Urinary bladder (tissue), 4 donors: Measurements from ENCODE around the gene ZMYM4. TPM values are rescaled to one million over a fixed set of nuclear protein-coding genes. Genes with fewer than 3 reads are reported as not detected.
A peak's percentile ranks its signal among the peaks of the same experiment; 100 is the strongest.

Experiments used
- DNase-seq: peaks from one replicate; pipeline ENCODE4 v3.0.0-alpha.2; 2015; ENCODE audit errors: extremely low spot score
- H3K27ac ChIP-seq: one replicate; pipeline ENCODE4 v1.5.1; 2013; ENCODE audit warnings: low read depth, mild to moderate bottlenecking, moderate library complexity
- H3K36me3 ChIP-seq: one replicate; pipeline ENCODE4 v1.6.1; 2013; ENCODE audit warnings: mild to moderate bottlenecking, moderate library complexity; ENCODE audit not compliant: insufficient read depth
- H3K4me1 ChIP-seq: one replicate; pipeline ENCODE4 v1.6.1; 2013; ENCODE audit warnings: mild to moderate bottlenecking, moderate library complexity; ENCODE audit not compliant: insufficient read depth
- H3K4me3 ChIP-seq: one replicate; pipeline ENCODE4 v1.5.1; 2013; ENCODE audit warnings: low read depth, low read length
- WGBS: extraction: QIAGEN DNeasy Blood & Tissue Kit; methylation state at CpG from one replicate; pipeline ENCODE4 v1.1.7; 2013; 5-methylcytosine and 5-hydroxymethylcytosine counted together
- polyA plus RNA-seq: library from polyadenylated mRNA; stranded (reverse); fragments of 200-250 nt; gene quantifications from one replicate; pipeline ENCODE4 v1.2.3, GENCODE V29; 2013
- total RNA-seq: library from RNA; depleted of rRNA; stranded (reverse); fragments of >200 nt; gene quantifications from one replicate; pipeline ENCODE4 v1.2.3, GENCODE V29; 2014
- donor health status: healthy with polysubstance abuse.
- donor health status: healthy.

The ZMYM4 gene
- total and polyA plus RNA-seq, 2 donors: 14.1 to 75.3 TPM

GRCh38 chr1:35285771-35286606, 17.5 kb downstream of the ZMYM4 start:
- DNase-seq: no peak
- 87% methylated on average over 5 of the region's 5 CpGs for WGBS
- Histone ChIP-seq H3K4me1 (peaks cover 3% of the 10 kb centered on the region), H3K36me3 (no peaks in the 10 kb centered on the region), H3K4me3 (no peak overlapping the region), H3K27ac (no peak overlapping the region)

GRCh38 chr1:35287807-35288640, 19.5 kb downstream of the ZMYM4 start:
- peaks cover 3% of the 10 kb centered on the region for H3K4me1 ChIP-seq
- DNase-seq: no peak
- H3K4me3 ChIP-seq: no peak overlapping the region
- no peak overlapping the region for H3K27ac ChIP-seq
- 69% methylated on average over 9 of the region's 9 CpGs for WGBS
- H3K36me3 ChIP-seq: no peaks in the 10 kb centered on the region

- H3K4me3 ChIP-seq: no peak overlapping the region
- no peak overlapping the region for H3K27ac ChIP-seq
- no peaks in the 10 kb centered on the region for H3K36me3 ChIP-seq
- no peak for DNase-seq
- H3K4me1 ChIP-seq: peaks cover 3% of the 10 kb centered on the region
Measured at GRCh38 chr1:35288761-35289160, 20.3 kb downstream of the ZMYM4 start.

GRCh38 chr1:35290452-35290851, 21.9 kb downstream of the ZMYM4 start:
- H3K27ac ChIP-seq: no peak overlapping the region
- H3K36me3 ChIP-seq: no peaks in the 10 kb centered on the region
- DNase-seq: no peak
- H3K4me1 ChIP-seq: peaks cover 3% of the 10 kb centered on the region
- WGBS: 94% methylated on average over 2 of the region's 2 CpGs
- H3K4me3 ChIP-seq: no peak overlapping the region

GRCh38 chr1:35294809-35295208, 26.3 kb downstream of the ZMYM4 start:
- WGBS: 94% methylated on average over 2 of the region's 2 CpGs
- Histone ChIP-seq H3K27ac (no peak overlapping the region), H3K4me3 (no peak overlapping the region), H3K4me1 (no peaks in the 10 kb centered on the region), H3K36me3 (no peaks in the 10 kb centered on the region)
- no peak for DNase-seq

GRCh38 chr1:35297886-35298285, 29.4 kb downstream of the ZMYM4 start:
- Histone ChIP-seq H3K36me3 (no peaks in the 10 kb centered on the region), H3K4me1 (no peaks in the 10 kb centered on the region), H3K27ac (no peak overlapping the region), H3K4me3 (no peak overlapping the region)
- WGBS: 77% methylated on average over 2 of the region's 2 CpGs
- DNase-seq: no peak

- no peak overlapping the region for H3K4me3 ChIP-seq
- H3K4me1 ChIP-seq: no peaks in the 10 kb centered on the region
- no peak overlapping the region for H3K27ac ChIP-seq
- WGBS: 20% methylated on average over 2 of the region's 2 CpGs
- DNase-seq: peak; percentile 10
- H3K36me3 ChIP-seq: no peaks in the 10 kb centered on the region
Measured at GRCh38 chr1:35298464-35298863, 30.0 kb downstream of the ZMYM4 start.

- WGBS: 98% methylated on average over 1 of the region's 1 CpG
- H3K36me3 ChIP-seq: no peaks in the 10 kb centered on the region
- H3K4me3 ChIP-seq: no peak overlapping the region
- no peak overlapping the region for H3K27ac ChIP-seq
- H3K4me1 ChIP-seq: no peaks in the 10 kb centered on the region
- DNase-seq: no peak
Measured at GRCh38 chr1:35300376-35300775, 31.9 kb downstream of the ZMYM4 start.

- no peak for DNase-seq
- 55% methylated on average over 7 of the region's 7 CpGs for WGBS
- Histone ChIP-seq H3K27ac (no peak overlapping the region), H3K4me1 (no peaks in the 10 kb centered on the region), H3K36me3 (no peaks in the 10 kb centered on the region), H3K4me3 (no peak overlapping the region)
Measured at GRCh38 chr1:35301674-35302392, 33.3 kb downstream of the ZMYM4 start.

GRCh38 chr1:35305383-35305782, 36.9 kb downstream of the ZMYM4 start:
- WGBS: 98% methylated on average over 3 of the region's 3 CpGs
- Histone ChIP-seq H3K4me1 (no peaks in the 10 kb centered on the region), H3K4me3 (no peak overlapping the region), H3K27ac (no peak overlapping the region), H3K36me3 (no peaks in the 10 kb centered on the region)
- DNase-seq: no peak

- H3K4me1 ChIP-seq: no peaks in the 10 kb centered on the region
- 99% methylated on average over 3 of the region's 3 CpGs for WGBS
- DNase-seq: no peak
Measured at GRCh38 chr1:35315649-35316048, 47.1 kb downstream of the ZMYM4 start.

GRCh38 chr1:35316264-35316663, 47.8 kb downstream of the ZMYM4 start:
- Histone ChIP-seq H3K36me3 (no peaks in the 10 kb centered on the region), H3K27ac (no peak overlapping the region), H3K4me1 (no peaks in the 10 kb centered on the region), H3K4me3 (no peak overlapping the region)
- WGBS: 90% methylated on average over 1 of the region's 1 CpG
- no peak for DNase-seq

More at GRCh38 chr1:35315649-35316048, 47.1 kb downstream of the ZMYM4 start:
- Histone ChIP-seq H3K4me3 (no peak overlapping the region), H3K36me3 (no peaks in the 10 kb centered on the region), H3K27ac (no peak overlapping the region)

- no peaks in the 10 kb centered on the region for H3K4me1 ChIP-seq
- no peak overlapping the region for H3K27ac ChIP-seq
- no peak overlapping the region for H3K4me3 ChIP-seq
- no peak for DNase-seq
- WGBS: 80% methylated on average over 4 of the region's 4 CpGs
- no peaks in the 10 kb centered on the region for H3K36me3 ChIP-seq
Measured at GRCh38 chr1:35319988-35320713, 51.6 kb downstream of the ZMYM4 start.
